ENCODE results near the gene PTPN18.

GRCh38 chr2:130347220-130347925 is 8.5 kb upstream of the PTPN18 start:
- TF ChIP-seq CTCF (IDR thresholded peaks at IDR 0.05; ENCODE audit: insufficient read depth, low read depth, low read length) (no peak), EZH2 (IDR thresholded peaks at IDR 0.05; ENCODE audit: insufficient read depth, low read length) (no peak)

Data from astrocyte (in vitro differentiated cells and primary cell).